SK-MEL-5 (cell line): ENCODE data around the gene TRMT61B. TPM values are rescaled to one million over a fixed set of nuclear protein-coding genes. Genes with fewer than 3 reads are reported as not detected.

Experiments
- DNase-seq: peaks from one replicate; pipeline ENCODE4 v3.0.0-alpha.2; 2016; ENCODE audit warnings: low read depth, low spot score
- in situ Hi-C: cut with HindIII; loops from 2 replicates; pipeline ENCODE4 v1.10.0; 2016; ENCODE audit warnings: low sequenced_read_pairs, high pct_unique_total_duplicates, low pct_unique_long_range_greater_than_20kb
- total RNA-seq: library from RNA; depleted of rRNA; stranded (reverse); fragments of >200 nt; shearing (Covaris generic); gene quantifications from 2 replicates; pipeline ENCODE4 v1.2.3, GENCODE V29; 2014

TRMT61B gene
- total RNA-seq, 1 experiment from 2014 or later = 33.7 TPM

GRCh38 chr2:28880193-28880592 is 10.1 kb upstream of the TRMT61B start:
- in situ Hi-C loops = no loop called here
- no peak for DNase-seq

DNA sequence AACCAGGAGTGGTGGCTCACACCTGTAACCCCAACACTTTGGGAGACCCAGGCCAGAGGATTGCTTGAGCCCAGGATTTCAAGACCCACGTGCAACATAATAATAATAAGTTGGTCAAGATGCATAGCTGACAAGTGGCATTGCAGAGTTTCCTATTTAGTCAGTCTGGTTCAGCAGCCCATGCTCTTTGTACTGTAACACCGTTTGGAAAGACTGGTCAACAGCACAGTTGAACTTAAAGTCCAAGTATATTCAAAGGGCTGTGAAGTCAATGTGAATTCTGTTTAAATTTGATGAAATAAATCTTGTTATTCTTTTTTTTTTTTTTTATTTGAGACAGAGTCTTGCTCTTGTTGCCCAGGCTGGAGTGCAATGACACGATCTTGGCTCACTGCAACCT is 1.5 kb upstream of the TRMT61B start:
- DNase-seq = no peak
- in situ Hi-C loops = no loop called here

DNA sequence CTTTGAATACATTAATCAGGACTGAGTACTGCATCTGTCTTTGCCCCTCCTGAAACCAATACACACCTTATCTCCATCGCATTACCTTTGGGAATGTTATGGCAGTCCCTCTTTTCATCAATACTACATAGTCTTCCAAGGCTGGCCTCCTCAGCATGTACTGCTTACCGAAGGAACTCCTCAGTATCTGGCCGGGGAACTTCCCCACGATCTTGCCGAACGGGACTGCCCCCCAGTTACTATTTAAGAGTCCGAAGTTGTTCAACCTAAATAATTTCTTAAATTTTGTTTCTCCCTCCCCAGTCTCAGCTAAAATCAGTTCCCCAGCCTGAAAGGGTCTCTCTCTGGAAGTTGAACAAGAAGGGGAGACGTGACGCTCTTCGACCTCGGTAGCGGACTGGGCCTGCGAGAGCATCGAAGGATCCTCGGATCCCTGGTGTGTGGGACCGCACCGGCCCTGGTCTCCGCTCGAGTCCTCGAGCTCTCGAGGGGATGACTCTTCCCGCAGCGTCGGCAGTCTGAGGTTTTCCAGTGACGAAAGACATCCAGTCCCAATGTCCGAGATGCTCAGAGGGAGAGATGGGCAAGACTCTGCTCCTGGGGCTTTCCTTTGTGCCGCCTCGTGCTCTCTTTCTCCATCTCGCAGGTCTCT is 489 bp downstream of the TRMT61B start:
- DNase-seq = no peak
- in situ Hi-C loops = no loop called here

DNA sequence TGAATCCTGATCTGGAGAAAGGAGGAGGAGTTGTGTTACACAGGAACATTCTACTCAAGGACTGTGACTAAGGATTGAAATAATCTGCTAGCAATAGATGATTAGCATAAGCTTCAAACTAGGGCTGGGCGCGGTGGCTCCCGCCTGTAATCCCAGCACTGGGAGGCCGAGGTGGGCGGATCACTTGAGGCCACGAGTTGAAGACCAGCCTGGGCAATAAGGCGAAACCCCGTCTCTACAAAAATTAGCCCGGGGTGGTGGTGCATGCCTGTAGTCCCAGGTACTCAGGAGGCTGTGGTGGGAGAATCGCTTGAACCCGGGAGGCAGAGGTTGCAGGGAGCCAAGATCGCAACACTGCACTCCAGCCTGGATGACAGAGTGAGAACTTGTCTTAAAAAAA is 1.5 kb downstream of the TRMT61B start:
- in situ Hi-C loops = no loop called here
- DNase-seq = no peak

- DNase-seq = no peak
- in situ Hi-C loops = no loop called here
Measured at GRCh38 chr2:28855977-28856376, 14.1 kb downstream of the TRMT61B start.

DNA sequence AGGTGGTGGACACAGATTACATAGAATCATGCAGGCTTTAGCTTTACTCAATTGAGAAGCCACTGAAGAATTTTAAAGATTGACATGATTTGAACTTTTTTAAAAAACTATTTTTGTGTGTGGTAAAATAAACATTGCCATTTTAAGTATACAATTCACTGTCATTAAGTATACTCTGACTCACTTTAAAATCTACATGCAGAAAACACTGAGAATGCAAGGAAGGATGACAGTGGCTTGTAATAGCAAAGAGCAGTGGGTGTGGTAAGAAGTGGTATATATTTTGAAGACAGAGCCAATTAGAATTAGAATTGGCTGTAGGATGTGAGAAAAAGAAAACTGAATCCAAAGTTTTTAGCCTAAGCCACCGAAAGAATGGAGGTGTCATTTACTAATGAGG is 14.9 kb downstream of the TRMT61B start:
- in situ Hi-C loops = no loop called here
- DNase-seq = no peak

DNA sequence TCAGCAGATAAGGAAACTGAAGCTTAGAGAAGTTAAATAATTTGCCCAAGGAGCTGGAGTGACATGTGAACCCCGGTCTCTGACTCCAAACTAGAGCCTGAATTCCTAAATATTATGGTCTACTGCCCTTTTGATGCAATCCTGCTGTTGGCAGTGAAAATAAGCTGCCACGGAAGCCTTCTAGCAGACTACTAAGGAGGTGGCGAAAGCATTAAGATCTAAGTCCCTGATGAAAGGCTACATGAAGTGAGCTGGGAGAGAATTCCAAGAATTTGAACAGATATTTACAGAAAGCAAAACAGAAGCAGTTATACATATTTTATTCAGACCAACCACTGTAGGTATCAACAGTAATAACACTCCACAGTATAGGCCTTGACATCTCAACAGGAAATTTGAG is 28.1 kb downstream of the TRMT61B start:
- no peak for DNase-seq
- in situ Hi-C loops = no loop called here

GRCh38 chr2:28838971-28839370 is 31.1 kb downstream of the TRMT61B start:
- in situ Hi-C loops = no loop called here
- DNase-seq = no peak

DNA sequence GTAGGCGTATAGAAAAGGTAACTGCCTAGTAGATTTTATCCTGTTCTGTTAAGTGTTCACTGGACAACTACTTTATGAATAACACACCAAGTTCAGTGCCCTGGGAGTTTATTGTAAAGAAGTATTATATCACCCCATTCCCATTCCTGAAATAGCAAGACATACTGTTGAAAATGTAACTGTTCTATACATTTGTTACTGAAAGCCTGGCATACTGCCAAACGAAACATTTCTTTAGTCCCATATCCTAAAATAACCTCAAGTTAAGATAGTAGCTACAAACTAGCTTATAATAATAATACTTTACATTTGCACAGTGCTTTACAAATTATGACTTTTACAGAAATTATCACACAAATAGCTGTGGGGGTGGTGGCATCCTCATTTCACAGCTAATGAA is 34.3 kb downstream of the TRMT61B start:
- in situ Hi-C loops = no loop called here
- no peak for DNase-seq

DNA sequence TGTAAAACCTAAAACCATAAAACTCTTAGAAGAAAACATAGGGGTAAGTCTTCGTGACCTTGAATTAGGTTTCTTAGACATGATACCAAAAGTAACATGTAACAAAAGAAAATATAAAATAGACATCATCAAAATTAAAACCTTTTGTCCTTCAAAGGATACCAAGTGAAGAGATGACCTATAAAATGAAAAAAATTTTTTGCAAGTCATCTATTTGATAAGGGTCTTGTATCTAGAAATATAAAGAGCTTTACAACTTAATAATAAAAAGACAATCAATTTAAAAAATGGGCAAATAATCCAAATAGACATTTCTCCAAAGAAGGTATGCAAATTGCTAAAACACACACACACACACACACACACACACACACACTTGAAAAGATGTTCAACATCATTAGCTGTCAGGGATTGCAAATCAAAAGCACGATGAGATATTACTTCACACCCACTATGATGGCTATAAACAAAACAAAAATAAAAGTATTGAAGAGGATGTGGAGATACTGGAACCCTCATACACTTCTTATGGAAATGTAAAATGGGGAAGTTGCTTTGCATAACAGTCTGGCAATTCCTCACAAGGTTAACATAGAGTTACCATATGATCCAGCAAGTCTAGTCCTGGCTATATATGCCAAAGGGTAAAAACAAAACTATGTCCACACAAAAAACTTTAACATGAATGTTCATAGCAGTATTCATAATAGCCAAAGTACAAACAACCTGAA is 36.2 kb downstream of the TRMT61B start:
- DNase-seq = no peak
- in situ Hi-C loops = no loop called here

DNA sequence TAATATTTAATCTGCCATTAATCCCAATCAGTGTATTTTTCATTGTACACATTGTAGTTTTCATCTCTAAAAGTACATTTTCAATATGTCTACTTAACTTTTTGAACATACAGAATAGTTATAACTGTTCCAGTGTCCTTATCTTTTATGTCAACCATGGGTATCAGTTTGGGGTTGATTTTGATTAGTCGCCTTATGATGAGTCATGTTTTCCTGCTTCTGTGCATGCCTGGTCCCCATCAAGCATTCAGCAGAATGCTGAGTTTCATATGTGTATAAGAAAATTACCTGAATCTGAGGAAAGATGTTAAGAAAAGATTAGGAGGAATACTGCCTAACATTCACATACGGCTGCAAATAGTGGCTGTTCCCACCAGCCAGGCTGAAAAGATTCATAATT is 41.7 kb downstream of the TRMT61B start:
- DNase-seq = no peak
- in situ Hi-C loops = no loop called here

- DNase-seq = no peak
- in situ Hi-C loops = no loop called here
Measured at GRCh38 chr2:28824870-28825269, 45.2 kb downstream of the TRMT61B start.

DNA sequence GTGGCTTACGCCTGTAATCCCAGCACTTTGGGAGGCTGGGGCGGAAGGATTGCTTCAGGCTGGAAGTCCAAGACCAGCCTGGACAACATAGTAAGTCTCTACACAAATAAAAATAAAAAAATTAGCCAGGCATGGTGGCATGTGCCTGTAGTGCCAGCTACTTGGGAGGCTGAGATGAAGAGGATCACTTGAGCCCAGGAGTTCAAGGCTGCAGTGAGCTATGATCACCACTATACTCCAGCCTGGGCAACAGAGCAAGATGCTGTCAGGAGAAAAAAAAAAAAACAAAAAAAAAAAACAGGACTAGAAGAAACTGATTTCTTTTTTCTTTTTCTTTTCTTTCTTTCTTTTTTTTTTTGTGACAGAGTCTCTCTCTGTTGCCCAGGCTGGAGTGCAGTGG is 45.9 kb downstream of the TRMT61B start:
- DNase-seq = no peak
- in situ Hi-C loops = no loop called here

GRCh38 chr2:28822036-28822435 is 48.1 kb downstream of the TRMT61B start:
- in situ Hi-C loops = no loop called here
- no peak for DNase-seq

GRCh38 chr2:28821295-28821958 is 48.7 kb downstream of the TRMT61B start:
- in situ Hi-C loops = no loop called here

GRCh38 chr2:28818053-28818452 is 52.1 kb downstream of the TRMT61B start:
- no peak for DNase-seq
- in situ Hi-C loops = no loop called here

More at GRCh38 chr2:28821295-28821958, 48.7 kb downstream of the TRMT61B start:
- DNase-seq = peak; percentile 75

DNA sequence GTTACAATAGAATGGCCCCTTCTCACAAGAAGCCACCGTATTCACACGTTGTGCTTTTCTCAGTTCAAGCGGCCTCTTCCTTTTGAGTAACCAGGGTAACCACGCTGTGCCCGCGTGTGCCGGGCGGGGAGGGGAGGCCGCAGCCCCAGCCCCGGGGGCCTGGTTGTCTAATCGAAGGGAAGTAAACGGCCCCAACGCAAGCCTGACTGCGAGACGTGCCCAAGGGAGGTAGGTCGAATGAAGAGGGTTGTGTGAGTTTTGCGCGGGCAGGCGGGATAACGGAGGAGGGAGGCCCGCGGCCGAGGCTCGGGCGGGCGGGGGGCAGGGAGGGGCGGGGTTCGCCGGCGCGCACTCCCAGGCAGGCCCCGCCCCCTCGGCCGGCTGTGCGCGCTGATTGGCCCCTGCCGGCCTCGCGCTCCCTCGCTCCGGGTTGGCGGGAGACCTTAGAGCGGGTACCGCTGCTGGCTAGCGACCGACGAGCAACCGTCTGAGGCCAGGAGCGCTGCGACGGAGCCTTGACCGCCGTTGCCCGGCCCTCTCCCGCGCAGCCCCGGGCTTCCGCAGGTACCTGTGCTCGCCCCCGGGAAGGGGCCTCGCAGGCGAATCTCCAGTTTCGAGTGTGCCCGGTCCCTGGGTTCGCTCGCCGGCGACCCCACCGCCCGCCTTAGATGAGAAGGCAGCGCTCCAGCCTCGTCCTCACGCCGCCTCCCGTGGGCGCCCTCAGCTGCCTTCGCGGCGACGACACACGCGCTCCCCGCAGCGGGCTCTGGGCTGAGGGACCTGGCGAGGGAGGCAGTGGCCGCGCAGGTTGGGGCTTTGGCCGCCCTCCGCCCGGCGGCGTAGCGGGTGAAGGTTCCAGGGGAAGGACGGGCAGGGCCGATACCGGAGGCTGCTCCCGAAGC is 59.5 kb downstream of the TRMT61B start, which contains the start of gene SPDYA:
SPDYA (plus strand) TSS at position 451 of the 902 bp plus-strand sequence. CDS start 5,181 bp downstream, outside the sequence.
- in situ Hi-C loops = no loop called here
- no peak for DNase-seq

- in situ Hi-C loops = no loop called here
- DNase-seq = no peak
Measured at GRCh38 chr2:28809927-28810326, 60.2 kb downstream of the TRMT61B start.
